HepG2 (cell line): ENCODE data around the gene CERS4. TPM values are rescaled to one million over a fixed set of nuclear protein-coding genes. Genes with fewer than 3 reads are reported as not detected.

Source experiments
- ATAC-seq: fragments of 200-7000 bp; cut with Tn5 transposase; 3 replicates; pipeline ENCODE4 v1.9.1; 2020; ENCODE audit warnings: mild to moderate bottlenecking, moderate library complexity
- BruUV-seq: library from RNA; stranded (reverse); fragments of 400-500 nt; replicated peaks from 2 replicates; lab custom pipeline; 2021; lab: Mats Ljungman, UMichigan
- CTCF ChIA-PET: fragments of 300-600 bp; formaldehyde crosslinking; extraction: SDS; loops from one replicate; lab custom pipeline; 2021; ENCODE audit warnings: low total read pairs, inconsistent platforms, low intra/inter-chr PET ratio; lab: Yijun Ruan, JAX
- POLR2A ChIA-PET: fragments of 350-600 bp; sonication (Branson Sonifier 250); formaldehyde crosslinking; loops from one replicate; lab custom pipeline; 2020; ENCODE audit warnings: antibody characterized with exemption, inconsistent platforms; lab: Yijun Ruan, JAX
- DNase-seq: peaks from one replicate; pipeline ENCODE4 v3.0.0-alpha.2; 2015; ENCODE audit warnings: low spot score
- FAIRE-seq: peaks from 3 replicates; lab custom pipeline; 2011; peaks lifted over from hg19 to GRCh38; lab: Jason Lieb, UNC
- H2AFZ ChIP-seq: one replicate; pipeline ENCODE4 v1.6.1; 2011; ENCODE audit warnings: low read length, inconsistent platforms
- H3K27ac ChIP-seq: fragments of 300-600 bp; 3 replicates; pipeline ENCODE4 v1.8.0; 2011; ENCODE audit warnings: mixed run types, mild to moderate bottlenecking, mixed read lengths, low read length, inconsistent platforms; ENCODE audit not compliant: insufficient read depth; ENCODE audit errors: extremely low read length
- H3K27me3 ChIP-seq, 2 experiments: fragments of 200-600 bp in 1 of 2; 2 replicates in 1 of 2; 3 replicates in 1 of 2; pipeline versions ENCODE4 v1.6.0 to v1.8.0; 2011; ENCODE audit warnings: low read length in 2 of 2, mild to moderate bottlenecking in 2 of 2, moderate library complexity in 2 of 2, inconsistent platforms in 1 of 2; ENCODE audit not compliant: insufficient read depth in 2 of 2, control insufficient read depth in 1 of 2
- H3K36me3 ChIP-seq, 2 experiments: fragments of 200-600 bp in 1 of 2; replicated peaks in 1 of 2; 2 replicates in 1 of 2; 3 replicates in 1 of 2; pipeline versions ENCODE4 v1.5.1 to v1.8.0; 2011; ENCODE audit warnings: low read length in 2 of 2, inconsistent platforms in 1 of 2; ENCODE audit not compliant: insufficient read depth in 2 of 2, control insufficient read depth in 1 of 2
- H3K4me1 ChIP-seq: 2 replicates; pipeline ENCODE4 v1.5.1; 2012; ENCODE audit warnings: low read length, inconsistent platforms; ENCODE audit not compliant: insufficient read depth
- H3K4me2 ChIP-seq: 2 replicates; pipeline ENCODE4 v1.6.0; 2011; ENCODE audit warnings: low read depth, low read length, inconsistent platforms
- H3K4me3 ChIP-seq, 3 experiments: fragments of 200-600 bp in 1 of 3; sonication (generic), shearing (Covaris generic) in 1 of 3; replicated peaks in 1 of 3; 2 replicates each; pipeline ENCODE4 v1.5.1; 2011 to 2016; ENCODE audit warnings: low read length in 3 of 3, inconsistent platforms in 2 of 3, low read depth in 2 of 3, mild to moderate bottlenecking in 2 of 3, control low read depth in 1 of 3, mixed read lengths in 1 of 3; ENCODE audit not compliant: insufficient read depth in 1 of 3
- H3K79me2 ChIP-seq: one replicate; pipeline ENCODE4 v1.6.1; 2011; ENCODE audit warnings: low read length, inconsistent platforms; ENCODE audit not compliant: insufficient read depth
- H3K9ac ChIP-seq: 2 replicates; pipeline ENCODE4 v1.6.0; 2011; ENCODE audit warnings: mild to moderate bottlenecking, low read depth, low read length, inconsistent platforms; ENCODE audit not compliant: insufficient read depth
- H3K9me3 ChIP-seq: 2 replicates; pipeline ENCODE4 v1.5.1; 2012; ENCODE audit warnings: mild to moderate bottlenecking, low read length
- H4K20me1 ChIP-seq: 2 replicates; pipeline ENCODE4 v1.6.0; 2011; ENCODE audit warnings: inconsistent platforms, mild to moderate bottlenecking, low read length, moderate library complexity; ENCODE audit not compliant: insufficient read depth
- ATF1 ChIP-seq: IDR thresholded peaks from 2 replicates; pipeline ENCODE4 v1.6.1; 2016; ENCODE audit warnings: mild to moderate bottlenecking, control low read depth
- KLF6 ChIP-seq: IDR thresholded peaks from 2 replicates; pipeline ENCODE4 v1.8.0; 2016; ENCODE audit warnings: missing biosample characterization, missing genetic modification reagents
- PAWR ChIP-seq: sonication (generic); formaldehyde crosslinking; IDR thresholded peaks from 2 replicates; pipeline ENCODE4 v1.4.0; 2020; ENCODE audit warnings: missing genetic modification reagents, mild to moderate bottlenecking, borderline replicate concordance
- SMARCE1 ChIP-seq: fragments of 450-650 bp; IDR thresholded peaks from 2 replicates; pipeline ENCODE4 v1.6.1; 2017; ENCODE audit warnings: borderline replicate concordance
- ZFP90 ChIP-seq: sonication (generic); formaldehyde crosslinking; IDR thresholded peaks from 2 replicates; pipeline ENCODE4 v1.8.0; 2022; ENCODE audit warnings: missing genetic modification reagents, mild to moderate bottlenecking, inconsistent platforms, borderline replicate concordance
- ZNF292 ChIP-seq: sonication (generic); formaldehyde crosslinking; IDR thresholded peaks from 2 replicates; pipeline ENCODE4 v1.8.1; 2022; ENCODE audit warnings: mild to moderate bottlenecking, low read depth, missing genetic modification reagents, borderline replicate concordance
- ZNF512 ChIP-seq: sonication (generic); formaldehyde crosslinking; IDR thresholded peaks from 2 replicates; pipeline ENCODE4 v1.4.0; 2020; ENCODE audit warnings: mild to moderate bottlenecking, missing genetic modification reagents
- ZNF552 ChIP-seq: sonication (generic); formaldehyde crosslinking; IDR thresholded peaks from 2 replicates; pipeline ENCODE4 v1.9.0; 2022; ENCODE audit warnings: missing genetic modification reagents, mild to moderate bottlenecking, borderline replicate concordance
- WGBS: methylation state at CpG from one replicate; pipeline ENCODE4 v1.1.6; 2017; ENCODE audit warnings: low lambda C conversion rate; 5-methylcytosine and 5-hydroxymethylcytosine counted together
- in situ Hi-C: cut with HindIII; loops from 2 replicates; pipeline ENCODE4 v1.10.0; 2017; ENCODE audit warnings: low pct_unique_long_range_greater_than_20kb; ENCODE audit not compliant: extremely low pct_ligation_motif_present
- intact Hi-C: fragments of 100-400 bp; cut with micrococcal nuclease; formaldehyde crosslinking; loops from one replicate; pipeline ENCODE4 v1.10.0; 2022; ENCODE audit not compliant: unreplicated experiment
- polyA plus RNA-seq, 8 experiments: library from polyadenylated mRNA; depleted of rRNA in 3 of 8; stranded (reverse) in 7 of 8; unstranded in 1 of 8; fragments of >200 nt; fragmentation: Illumina TruSeq in 4 of 8; extraction: Trizol in 4 of 8; gene quantifications; 2 replicates each; pipeline versions ENCODE4 v1.2.1 to v1.2.3, GENCODE V29; 2011 to 2016; ENCODE audit warnings: low read depth in 4 of 8, missing spikeins in 1 of 8, mixed read lengths in 1 of 8; ENCODE audit not compliant: insufficient read depth in 1 of 8
- total RNA-seq, 5 experiments: library from RNA; depleted of rRNA; stranded (reverse); fragments of >200 nt; fragmentation: Illumina TruSeq; extraction: Trizol; gene quantifications; 2 replicates each; pipeline ENCODE4 v1.2.3, GENCODE V29; 2016; ENCODE audit warnings: low read depth in 1 of 5
- TF ChIP-seq, protein P1 (sequence below): sonication (generic); formaldehyde crosslinking; IDR thresholded peaks from 2 replicates; pipeline ENCODE4 v1.4.0; 2020; ENCODE audit warnings: missing genetic modification reagents
- TF ChIP-seq, protein P2 (sequence below): sonication (generic); formaldehyde crosslinking; IDR thresholded peaks from 2 replicates; pipeline ENCODE4 v1.4.0; 2020; ENCODE audit warnings: mild to moderate bottlenecking, low read depth, missing genetic modification reagents

CERS4 gene
- total and polyA plus RNA-seq, 2 of the 13 experiments (the other 11 are each of a cell fraction or from before 2014, with no cell fraction given), result 74.7 to 83.5 TPM

DNA sequence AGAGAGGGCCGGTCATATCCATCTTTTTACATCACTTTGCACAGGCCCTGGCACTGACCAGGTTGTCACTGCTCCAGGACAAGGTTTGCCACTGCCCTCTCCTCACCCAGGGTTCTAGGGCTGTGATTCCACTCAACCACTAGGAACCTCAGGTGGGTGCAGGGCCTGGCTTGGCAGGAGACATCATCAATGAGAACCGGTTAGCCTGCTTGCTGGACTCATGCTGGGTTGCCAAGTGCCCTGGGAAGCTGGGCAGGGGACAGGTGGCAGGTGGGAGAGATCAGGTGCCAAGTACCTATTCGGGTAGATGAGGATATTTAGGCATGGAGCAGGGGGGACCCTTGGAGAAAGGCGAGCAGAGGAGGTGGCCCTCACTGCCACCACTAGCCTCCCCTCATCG, 4.2 kb upstream of the CERS4 start:
- Histone ChIP-seq H4K20me1 (peaks cover 1% of the 10 kb centered on the region; the same call in 1 of the 2 replicates), H3K4me2 (no peak overlapping the region), H2AFZ (no peak overlapping the region), H3K79me2 (peaks cover 4% of the 10 kb centered on the region), H3K27ac (no peak overlapping the region), H3K36me3 (no peaks in the 10 kb centered on the region), H3K4me3 (no peak overlapping the region), H3K9me3 (no peaks in the 10 kb centered on the region), H3K4me1 (peaks cover 50% of the 10 kb centered on the region), H3K27me3 (peaks cover 0 to 7% of the 10 kb centered on the region in 2 experiments; a peak in 1 of 5 replicates), H3K9ac (no peak overlapping the region)
- BruUV-seq, result no TSS peak
- ChIA-PET POLR2A (no interaction called here), CTCF (no interaction called here)
- WGBS, result 46% methylated on average over 5 of the region's 5 CpGs
- no peak for DNase-seq
- no peak for FAIRE-seq
- ATAC-seq, result no peak
- in situ Hi-C loops, result no loop called here
- TF ChIP-seq, protein P1, sequence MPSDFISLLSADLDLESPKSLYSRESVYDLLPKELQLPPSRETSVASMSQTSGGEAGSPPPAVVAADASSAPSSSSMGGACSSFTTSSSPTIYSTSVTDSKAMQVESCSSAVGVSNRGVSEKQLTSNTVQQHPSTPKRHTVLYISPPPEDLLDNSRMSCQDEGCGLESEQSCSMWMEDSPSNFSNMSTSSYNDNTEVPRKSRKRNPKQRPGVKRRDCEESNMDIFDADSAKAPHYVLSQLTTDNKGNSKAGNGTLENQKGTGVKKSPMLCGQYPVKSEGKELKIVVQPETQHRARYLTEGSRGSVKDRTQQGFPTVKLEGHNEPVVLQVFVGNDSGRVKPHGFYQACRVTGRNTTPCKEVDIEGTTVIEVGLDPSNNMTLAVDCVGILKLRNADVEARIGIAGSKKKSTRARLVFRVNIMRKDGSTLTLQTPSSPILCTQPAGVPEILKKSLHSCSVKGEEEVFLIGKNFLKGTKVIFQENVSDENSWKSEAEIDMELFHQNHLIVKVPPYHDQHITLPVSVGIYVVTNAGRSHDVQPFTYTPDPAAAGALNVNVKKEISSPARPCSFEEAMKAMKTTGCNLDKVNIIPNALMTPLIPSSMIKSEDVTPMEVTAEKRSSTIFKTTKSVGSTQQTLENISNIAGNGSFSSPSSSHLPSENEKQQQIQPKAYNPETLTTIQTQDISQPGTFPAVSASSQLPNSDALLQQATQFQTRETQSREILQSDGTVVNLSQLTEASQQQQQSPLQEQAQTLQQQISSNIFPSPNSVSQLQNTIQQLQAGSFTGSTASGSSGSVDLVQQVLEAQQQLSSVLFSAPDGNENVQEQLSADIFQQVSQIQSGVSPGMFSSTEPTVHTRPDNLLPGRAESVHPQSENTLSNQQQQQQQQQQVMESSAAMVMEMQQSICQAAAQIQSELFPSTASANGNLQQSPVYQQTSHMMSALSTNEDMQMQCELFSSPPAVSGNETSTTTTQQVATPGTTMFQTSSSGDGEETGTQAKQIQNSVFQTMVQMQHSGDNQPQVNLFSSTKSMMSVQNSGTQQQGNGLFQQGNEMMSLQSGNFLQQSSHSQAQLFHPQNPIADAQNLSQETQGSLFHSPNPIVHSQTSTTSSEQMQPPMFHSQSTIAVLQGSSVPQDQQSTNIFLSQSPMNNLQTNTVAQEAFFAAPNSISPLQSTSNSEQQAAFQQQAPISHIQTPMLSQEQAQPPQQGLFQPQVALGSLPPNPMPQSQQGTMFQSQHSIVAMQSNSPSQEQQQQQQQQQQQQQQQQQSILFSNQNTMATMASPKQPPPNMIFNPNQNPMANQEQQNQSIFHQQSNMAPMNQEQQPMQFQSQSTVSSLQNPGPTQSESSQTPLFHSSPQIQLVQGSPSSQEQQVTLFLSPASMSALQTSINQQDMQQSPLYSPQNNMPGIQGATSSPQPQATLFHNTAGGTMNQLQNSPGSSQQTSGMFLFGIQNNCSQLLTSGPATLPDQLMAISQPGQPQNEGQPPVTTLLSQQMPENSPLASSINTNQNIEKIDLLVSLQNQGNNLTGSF, result no peak
- TF ChIP-seq ZFP90 (CRISPR knock-in tag) (no peak), SMARCE1 (no peak), ATF1 (CRISPR knock-in tag) (no peak), ZNF552 (CRISPR knock-in tag) (no peak), ZNF512 (CRISPR knock-in tag) (no peak), PAWR (CRISPR knock-in tag) (no peak), ZNF292 (CRISPR knock-in tag) (no peak), KLF6 (CRISPR knock-in tag) (no peak)
- TF ChIP-seq, protein P2, sequence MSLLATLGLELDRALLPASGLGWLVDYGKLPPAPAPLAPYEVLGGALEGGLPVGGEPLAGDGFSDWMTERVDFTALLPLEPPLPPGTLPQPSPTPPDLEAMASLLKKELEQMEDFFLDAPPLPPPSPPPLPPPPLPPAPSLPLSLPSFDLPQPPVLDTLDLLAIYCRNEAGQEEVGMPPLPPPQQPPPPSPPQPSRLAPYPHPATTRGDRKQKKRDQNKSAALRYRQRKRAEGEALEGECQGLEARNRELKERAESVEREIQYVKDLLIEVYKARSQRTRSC, result no peak
- intact Hi-C loops, result no loop called here
